Measurements from ENCODE around the gene KRT34. TPM values are rescaled to one million over a fixed set of nuclear protein-coding genes. Genes with fewer than 3 reads are reported as not detected.
"Not testable (repeated sequence)": the region's sequence is repeated elsewhere in the genome, so short reads cannot be mapped to it uniquely, and the experiment has no call there.

Gene KRT34
- total and polyA plus RNA-seq, 2 experiments from 2014 or later, result not detected

DNA sequence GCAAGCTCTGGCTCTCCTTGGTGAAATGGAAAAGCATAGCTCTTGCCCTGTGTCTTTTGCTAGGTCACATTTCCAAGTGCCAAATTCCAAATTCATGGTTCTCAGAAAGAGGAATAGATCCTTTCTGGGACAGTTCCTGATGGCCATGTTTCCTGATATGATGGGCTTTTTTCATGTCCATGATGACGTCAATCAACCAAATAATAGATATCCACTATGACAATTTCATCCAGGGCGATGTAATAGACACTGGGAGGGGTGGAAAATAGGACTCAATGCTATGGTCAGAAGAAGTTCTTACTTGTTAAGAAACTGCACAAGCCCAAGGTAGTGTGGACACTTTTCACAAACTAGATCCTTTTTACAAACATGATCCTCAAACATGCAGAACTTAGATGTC, 30.9 kb downstream of the KRT34 start:
- no peaks in the 10 kb centered on the region for H3F3A ChIP-seq (replicated peaks; ENCODE audit: low read depth)
- H3K4me3 Mint-ChIP-seq, result no peak overlapping the region
- no peak overlapping the region for H3K4me3 ChIP-seq
- no peaks in the 10 kb centered on the region for H3K4me1 ChIP-seq (ENCODE audit: insufficient read depth)
- no peaks in the 10 kb centered on the region for H3K27me3 ChIP-seq (ENCODE audit: insufficient read depth)
- no peak overlapping the region for H2AFZ ChIP-seq
- peaks cover 2% of the 10 kb centered on the region for H3K27me3 Mint-ChIP-seq (ENCODE audit: insufficient read depth, low read depth, poor library complexity)
- no peak overlapping the region for H3K27ac Mint-ChIP-seq
- H4K20me1 ChIP-seq (replicated peaks; ENCODE audit: insufficient read depth), result 0 out of 2 replicates have a peak, but pooled peaks cover 4% of the 10 kb centered on the region
- no peaks in the 10 kb centered on the region for H3K9me3 Mint-ChIP-seq
- no peak overlapping the region for H3K27ac ChIP-seq (ENCODE audit: low read depth)
- no peaks in the 10 kb centered on the region for H3K36me3 Mint-ChIP-seq (ENCODE audit: low read depth)
- TF ChIP-seq ZNF331 (CRISPR knock-in tag; IDR thresholded peaks at IDR 0.05; ENCODE audit: low read depth) (no peak), CREB1 (CRISPR knock-in tag; IDR thresholded peaks at IDR 0.05; ENCODE audit: low read depth) (no peak), EZH2 (IDR thresholded peaks at IDR 0.05; ENCODE audit: low read depth, unreplicated experiment) (no peak)
- ATAC-seq (no peak), DNase-seq (ENCODE audit: low spot score) (no peak)
- no peak overlapping the region for H3K4me2 ChIP-seq
- H3K36me3 ChIP-seq (ENCODE audit: insufficient read depth), result no peaks in the 10 kb centered on the region
- H3K9me2 ChIP-seq (ENCODE audit: insufficient read depth), result peaks cover 6% of the 10 kb centered on the region; the same call in 1 of the 2 replicates
- H3K79me2 ChIP-seq (replicated peaks; ENCODE audit: insufficient read depth), result no peaks in the 10 kb centered on the region
- no peaks in the 10 kb centered on the region for H3K4me1 Mint-ChIP-seq

DNA sequence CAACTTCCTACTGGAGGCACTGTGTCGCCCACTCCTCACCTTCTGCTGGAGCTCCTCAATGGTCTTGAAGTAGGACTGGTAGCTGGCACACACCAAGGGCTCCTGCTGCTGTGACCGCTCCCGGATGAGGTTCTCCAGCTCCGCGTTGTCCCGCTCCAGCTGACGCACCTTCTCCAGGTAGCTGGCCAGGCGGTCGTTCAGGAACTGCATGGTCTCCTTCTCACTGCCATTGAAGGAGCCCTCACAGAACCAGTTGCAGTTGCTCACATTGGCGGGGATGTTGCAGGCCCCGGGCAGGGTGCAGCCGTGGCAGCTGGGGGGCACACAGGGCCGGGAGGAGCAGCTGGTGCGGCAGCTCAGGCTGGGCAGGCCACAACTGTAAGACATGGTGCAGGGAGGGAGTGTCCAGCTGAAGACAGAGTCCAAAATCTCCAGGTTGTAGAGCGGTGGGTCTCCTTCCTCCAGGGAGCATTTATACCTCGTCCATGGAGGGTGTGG, 31.7 kb downstream of the KRT34 start, which contains the start of gene KRT33A:
Gene KRT33A, minus strand, starts transcription at position 448 of the 498 bp plus-strand sequence. Its CDS starts 61 bp downstream, at position 387.
- not testable (repeated sequence) for H3K27ac Mint-ChIP-seq; H4K20me1 ChIP-seq (replicated peaks; ENCODE audit: insufficient read depth); H3K4me1 ChIP-seq (ENCODE audit: insufficient read depth); H3K36me3 Mint-ChIP-seq (ENCODE audit: low read depth); H3K27ac ChIP-seq (ENCODE audit: low read depth); ATAC-seq; H3K9me3 Mint-ChIP-seq; H3F3A ChIP-seq (replicated peaks; ENCODE audit: low read depth); H3K4me2 ChIP-seq; H3K4me3 Mint-ChIP-seq; H2AFZ ChIP-seq; DNase-seq (ENCODE audit: low spot score); H3K79me2 ChIP-seq (replicated peaks; ENCODE audit: insufficient read depth); H3K36me3 ChIP-seq (ENCODE audit: insufficient read depth); H3K4me3 ChIP-seq; H3K27me3 ChIP-seq (ENCODE audit: insufficient read depth); H3K27me3 Mint-ChIP-seq (ENCODE audit: insufficient read depth, low read depth, poor library complexity); H3K4me1 Mint-ChIP-seq; H3K9me2 ChIP-seq (ENCODE audit: insufficient read depth)

DNA sequence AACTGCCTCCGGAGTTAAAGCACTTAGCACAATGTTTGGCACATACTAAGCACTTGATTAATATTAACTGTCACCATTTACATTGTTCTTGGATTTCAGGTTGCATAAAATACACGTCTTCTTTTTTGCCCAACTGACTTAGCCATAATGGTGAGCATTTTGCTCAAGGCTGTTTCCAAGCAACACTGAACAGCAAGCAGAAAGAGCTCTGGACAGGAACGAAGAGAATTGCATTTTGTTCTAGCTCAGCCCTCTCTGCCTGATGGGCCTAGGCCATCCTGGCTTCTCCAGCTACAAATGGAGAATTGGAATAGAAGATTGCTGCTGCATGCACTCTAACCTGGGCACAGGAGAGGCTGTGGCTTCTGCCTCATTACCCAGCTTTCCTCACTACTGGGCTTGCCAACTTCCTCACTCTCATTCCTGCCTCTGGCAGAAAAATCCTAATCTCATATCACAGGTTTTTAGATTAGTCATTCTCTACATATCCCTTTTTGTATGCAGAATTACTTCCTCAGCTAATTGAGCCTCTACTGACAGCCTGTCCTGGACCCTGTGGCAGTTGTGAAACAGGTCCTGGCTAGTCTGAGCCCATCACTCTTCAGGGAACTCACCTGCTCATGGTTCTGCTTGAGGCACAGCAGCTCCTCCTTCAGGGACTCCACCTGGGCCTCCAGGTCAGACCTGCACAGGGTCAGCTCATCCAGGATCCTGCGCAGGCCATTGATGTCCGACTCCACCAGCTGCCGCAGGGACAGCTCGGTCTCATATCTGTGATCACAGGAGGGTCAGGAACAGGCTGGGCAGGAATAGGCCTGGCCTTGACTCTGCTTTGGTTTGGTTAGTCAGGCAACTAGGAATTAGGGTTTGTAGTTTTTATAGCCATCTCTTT, 34.0 kb downstream of the KRT34 start:
- H3K4me3 ChIP-seq, result no peak overlapping the region
- no peaks in the 10 kb centered on the region for H3K4me1 Mint-ChIP-seq
- no peak overlapping the region for H3K27ac ChIP-seq (ENCODE audit: low read depth)
- H3K79me2 ChIP-seq (replicated peaks; ENCODE audit: insufficient read depth), result no peaks in the 10 kb centered on the region
- H3K4me3 Mint-ChIP-seq, result no peak overlapping the region
- no peaks in the 10 kb centered on the region for H3K36me3 ChIP-seq (ENCODE audit: insufficient read depth)
- H3K36me3 Mint-ChIP-seq (ENCODE audit: low read depth), result no peaks in the 10 kb centered on the region; the same call in 2 of the 3 replicates
- DNase-seq (ENCODE audit: low spot score), result no peak
- 0 out of 2 replicates have a peak, but pooled peaks cover 4% of the 10 kb centered on the region for H4K20me1 ChIP-seq (replicated peaks; ENCODE audit: insufficient read depth)
- no peak overlapping the region for H3K4me2 ChIP-seq
- 0 out of 2 replicates have a peak, but pooled peaks cover 10% of the 10 kb centered on the region for H3K9me2 ChIP-seq (ENCODE audit: insufficient read depth)
- no peaks in the 10 kb centered on the region for H3K4me1 ChIP-seq (ENCODE audit: insufficient read depth)
- ATAC-seq, result no peak
- no peaks in the 10 kb centered on the region for H3F3A ChIP-seq (replicated peaks; ENCODE audit: low read depth)
- peaks cover 8% of the 10 kb centered on the region for H3K9me3 Mint-ChIP-seq
- H3K27ac Mint-ChIP-seq, result no peak overlapping the region
- no peak overlapping the region for H2AFZ ChIP-seq
- H3K27me3 ChIP-seq (ENCODE audit: insufficient read depth), result no peaks in the 10 kb centered on the region
- H3K27me3 Mint-ChIP-seq (ENCODE audit: insufficient read depth, low read depth, poor library complexity), result no peaks in the 10 kb centered on the region
- no peak for TF ChIP-seq STAT1 (IDR thresholded peaks at IDR 0.05; ENCODE audit: unreplicated experiment)
- TF ChIP-seq, protein P1, sequence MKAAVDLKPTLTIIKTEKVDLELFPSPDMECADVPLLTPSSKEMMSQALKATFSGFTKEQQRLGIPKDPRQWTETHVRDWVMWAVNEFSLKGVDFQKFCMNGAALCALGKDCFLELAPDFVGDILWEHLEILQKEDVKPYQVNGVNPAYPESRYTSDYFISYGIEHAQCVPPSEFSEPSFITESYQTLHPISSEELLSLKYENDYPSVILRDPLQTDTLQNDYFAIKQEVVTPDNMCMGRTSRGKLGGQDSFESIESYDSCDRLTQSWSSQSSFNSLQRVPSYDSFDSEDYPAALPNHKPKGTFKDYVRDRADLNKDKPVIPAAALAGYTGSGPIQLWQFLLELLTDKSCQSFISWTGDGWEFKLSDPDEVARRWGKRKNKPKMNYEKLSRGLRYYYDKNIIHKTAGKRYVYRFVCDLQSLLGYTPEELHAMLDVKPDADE (IDR thresholded peaks at IDR 0.05), result no peak
- TF ChIP-seq ZNF331 (CRISPR knock-in tag; IDR thresholded peaks at IDR 0.05; ENCODE audit: low read depth), result no peak
- no peak for TF ChIP-seq EZH2 (IDR thresholded peaks at IDR 0.05; ENCODE audit: low read depth, unreplicated experiment)
- TF ChIP-seq NANOG (IDR thresholded peaks at IDR 0.05; ENCODE audit: borderline replicate concordance), result no peak
- TF ChIP-seq JUNB (IDR thresholded peaks at IDR 0.05; ENCODE audit: unreplicated experiment), result no peak
- TF ChIP-seq CREB1 (CRISPR knock-in tag; IDR thresholded peaks at IDR 0.05; ENCODE audit: low read depth), result no peak
